ENCODE results near the gene HTT-AS. TPM values are rescaled to one million over a fixed set of nuclear protein-coding genes. Genes with fewer than 3 reads are reported as not detected.

HTT-AS gene
- total and polyA plus RNA-seq, 2 of the 13 experiments (the other 11 are each of a cell fraction or from before 2014, with no cell fraction given) = not detected

- no peak for TF ChIP-seq EP300 (IDR thresholded peaks at IDR 0.05; ENCODE audit: low read depth in 2 of 2, low read length in 2 of 2)
- no peak for TF ChIP-seq EP300 (CRISPR knock-in tag; IDR thresholded peaks at IDR 0.05; ENCODE audit: borderline replicate concordance)
- TF ChIP-seq NFYB (CRISPR knock-in tag; IDR thresholded peaks at IDR 0.05) = peak; percentile 85
- TF ChIP-seq PBX3 (CRISPR knock-in tag; IDR thresholded peaks at IDR 0.05; ENCODE audit: borderline replicate concordance) = no peak
- no peak for TF ChIP-seq JUND (CRISPR knock-in tag; IDR thresholded peaks at IDR 0.05)
- TF ChIP-seq ZNF512 (CRISPR knock-in tag; IDR thresholded peaks at IDR 0.05) = no peak
- TF ChIP-seq ZFX (CRISPR knock-in tag; IDR thresholded peaks at IDR 0.05; ENCODE audit: low read depth) = peak; percentile 85
- TF ChIP-seq HMGXB4 (CRISPR knock-in tag; IDR thresholded peaks at IDR 0.05; ENCODE audit: borderline replicate concordance in 1 of 2, low read depth in 1 of 2) = peak in 1 of 2 experiments; percentile 21; a peak in 2 of 4 replicates
- no peak for TF ChIP-seq CENPT (CRISPR knock-in tag; IDR thresholded peaks at IDR 0.05; ENCODE audit: low read depth)
- TF ChIP-seq ZMAT3 (CRISPR knock-in tag; conservative IDR thresholded peaks at IDR 0.05) = peak; percentile 86
- TF ChIP-seq HNF4G (IDR thresholded peaks at IDR 0.05; ENCODE audit: borderline replicate concordance, low read depth, low read length) = no peak
- TF ChIP-seq HNF4G (CRISPR knock-in tag; IDR thresholded peaks at IDR 0.05; ENCODE audit: borderline replicate concordance, low read depth) = no peak
- no peak for TF ChIP-seq ELF3 (CRISPR knock-in tag; IDR thresholded peaks at IDR 0.05)
- TF ChIP-seq MAF1 (CRISPR knock-in tag; IDR thresholded peaks at IDR 0.05; ENCODE audit: borderline replicate concordance) = 0 out of 2 replicates have a peak, but pooled peaks have one; percentile 3
- no peak for TF ChIP-seq ZNF460 (CRISPR knock-in tag; IDR thresholded peaks at IDR 0.05; ENCODE audit: borderline replicate concordance)
- TF ChIP-seq STAG1 (CRISPR knock-in tag; IDR thresholded peaks at IDR 0.05) = no peak
- no peak for TF ChIP-seq SMYD3 (CRISPR knock-in tag; IDR thresholded peaks at IDR 0.05)
- TF ChIP-seq ZNF382 (CRISPR knock-in tag; IDR thresholded peaks at IDR 0.05; ENCODE audit: borderline replicate concordance) = no peak
- peak; percentile 89 for TF ChIP-seq PBX2 (CRISPR knock-in tag; IDR thresholded peaks at IDR 0.05)
- TF ChIP-seq IKZF1 (IDR thresholded peaks at IDR 0.05) = no peak
- no peak for TF ChIP-seq SIX4 (CRISPR knock-in tag; IDR thresholded peaks at IDR 0.05)
- TF ChIP-seq MAX (IDR thresholded peaks at IDR 0.05) = peak; percentile 6; the same call in 1 of the 2 replicates
Measured at GRCh38 chr4:3074078-3074845, at the start of gene HTT-AS, which contains the start of gene HTT (continued).
